ENCODE data around the gene RASGRP3.

DNA sequence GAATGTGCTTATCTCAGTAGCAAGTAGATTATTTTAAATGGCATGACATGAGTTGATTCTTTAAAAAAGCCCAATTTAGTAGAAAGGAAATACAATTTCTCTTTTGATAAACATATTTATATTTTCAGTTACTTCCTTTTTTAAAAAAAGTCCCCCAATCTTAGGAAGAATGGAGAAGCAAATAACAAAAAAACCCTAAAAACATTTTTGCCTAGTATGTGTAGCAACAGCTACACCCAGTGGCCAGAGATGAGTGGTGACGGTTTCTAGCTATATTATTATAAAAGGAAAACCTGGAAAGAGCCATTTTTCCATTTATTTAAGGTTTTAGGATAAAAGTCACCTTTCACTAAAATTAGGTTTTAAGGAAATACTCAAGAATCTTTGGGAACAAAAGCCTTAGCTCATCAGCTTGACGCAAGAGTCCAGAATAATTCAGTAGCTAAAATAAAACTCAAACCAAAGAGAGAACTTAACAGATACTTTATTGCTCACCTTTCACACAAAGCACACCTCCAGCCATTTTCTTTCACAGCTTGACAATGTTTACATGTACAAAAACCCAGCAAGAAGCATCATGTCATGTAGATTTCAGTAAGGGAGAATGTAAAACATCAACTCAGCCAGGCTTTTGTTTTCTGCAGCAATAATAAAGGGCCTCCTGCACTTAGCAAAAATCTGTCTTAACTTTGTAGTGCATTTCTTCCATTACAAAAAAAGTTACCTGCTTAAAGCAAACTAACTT lies 106.9 kb downstream of the RASGRP3 start:
- TF ChIP-seq, protein P1, sequence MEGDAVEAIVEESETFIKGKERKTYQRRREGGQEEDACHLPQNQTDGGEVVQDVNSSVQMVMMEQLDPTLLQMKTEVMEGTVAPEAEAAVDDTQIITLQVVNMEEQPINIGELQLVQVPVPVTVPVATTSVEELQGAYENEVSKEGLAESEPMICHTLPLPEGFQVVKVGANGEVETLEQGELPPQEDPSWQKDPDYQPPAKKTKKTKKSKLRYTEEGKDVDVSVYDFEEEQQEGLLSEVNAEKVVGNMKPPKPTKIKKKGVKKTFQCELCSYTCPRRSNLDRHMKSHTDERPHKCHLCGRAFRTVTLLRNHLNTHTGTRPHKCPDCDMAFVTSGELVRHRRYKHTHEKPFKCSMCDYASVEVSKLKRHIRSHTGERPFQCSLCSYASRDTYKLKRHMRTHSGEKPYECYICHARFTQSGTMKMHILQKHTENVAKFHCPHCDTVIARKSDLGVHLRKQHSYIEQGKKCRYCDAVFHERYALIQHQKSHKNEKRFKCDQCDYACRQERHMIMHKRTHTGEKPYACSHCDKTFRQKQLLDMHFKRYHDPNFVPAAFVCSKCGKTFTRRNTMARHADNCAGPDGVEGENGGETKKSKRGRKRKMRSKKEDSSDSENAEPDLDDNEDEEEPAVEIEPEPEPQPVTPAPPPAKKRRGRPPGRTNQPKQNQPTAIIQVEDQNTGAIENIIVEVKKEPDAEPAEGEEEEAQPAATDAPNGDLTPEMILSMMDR (IDR thresholded peaks at IDR 0.05): peak; percentile 89
- no peak for TF ChIP-seq ZFX (IDR thresholded peaks at IDR 0.05; ENCODE audit: borderline replicate concordance)
